Measurements from ENCODE around the gene FUT1.

Gene FUT1

DNA sequence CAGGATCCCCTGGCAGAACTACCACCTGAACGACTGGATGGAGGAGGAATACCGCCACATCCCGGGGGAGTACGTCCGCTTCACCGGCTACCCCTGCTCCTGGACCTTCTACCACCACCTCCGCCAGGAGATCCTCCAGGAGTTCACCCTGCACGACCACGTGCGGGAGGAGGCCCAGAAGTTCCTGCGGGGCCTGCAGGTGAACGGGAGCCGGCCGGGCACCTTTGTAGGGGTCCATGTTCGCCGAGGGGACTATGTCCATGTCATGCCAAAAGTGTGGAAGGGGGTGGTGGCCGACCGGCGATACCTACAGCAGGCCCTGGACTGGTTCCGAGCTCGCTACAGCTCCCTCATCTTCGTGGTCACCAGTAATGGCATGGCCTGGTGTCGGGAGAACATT is 49.1 kb downstream of the FUT1 start:
- TF ChIP-seq, protein P1, sequence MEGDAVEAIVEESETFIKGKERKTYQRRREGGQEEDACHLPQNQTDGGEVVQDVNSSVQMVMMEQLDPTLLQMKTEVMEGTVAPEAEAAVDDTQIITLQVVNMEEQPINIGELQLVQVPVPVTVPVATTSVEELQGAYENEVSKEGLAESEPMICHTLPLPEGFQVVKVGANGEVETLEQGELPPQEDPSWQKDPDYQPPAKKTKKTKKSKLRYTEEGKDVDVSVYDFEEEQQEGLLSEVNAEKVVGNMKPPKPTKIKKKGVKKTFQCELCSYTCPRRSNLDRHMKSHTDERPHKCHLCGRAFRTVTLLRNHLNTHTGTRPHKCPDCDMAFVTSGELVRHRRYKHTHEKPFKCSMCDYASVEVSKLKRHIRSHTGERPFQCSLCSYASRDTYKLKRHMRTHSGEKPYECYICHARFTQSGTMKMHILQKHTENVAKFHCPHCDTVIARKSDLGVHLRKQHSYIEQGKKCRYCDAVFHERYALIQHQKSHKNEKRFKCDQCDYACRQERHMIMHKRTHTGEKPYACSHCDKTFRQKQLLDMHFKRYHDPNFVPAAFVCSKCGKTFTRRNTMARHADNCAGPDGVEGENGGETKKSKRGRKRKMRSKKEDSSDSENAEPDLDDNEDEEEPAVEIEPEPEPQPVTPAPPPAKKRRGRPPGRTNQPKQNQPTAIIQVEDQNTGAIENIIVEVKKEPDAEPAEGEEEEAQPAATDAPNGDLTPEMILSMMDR (IDR thresholded peaks at IDR 0.05; ENCODE audit: low read depth, low read length, missing control alignments) = no peak
- no peak overlapping the region for H3K4me3 ChIP-seq (replicated peaks; ENCODE audit: low read depth, low read length)
- DNase-seq (ENCODE audit: extremely low read depth, low read depth) = no peak

DNA sequence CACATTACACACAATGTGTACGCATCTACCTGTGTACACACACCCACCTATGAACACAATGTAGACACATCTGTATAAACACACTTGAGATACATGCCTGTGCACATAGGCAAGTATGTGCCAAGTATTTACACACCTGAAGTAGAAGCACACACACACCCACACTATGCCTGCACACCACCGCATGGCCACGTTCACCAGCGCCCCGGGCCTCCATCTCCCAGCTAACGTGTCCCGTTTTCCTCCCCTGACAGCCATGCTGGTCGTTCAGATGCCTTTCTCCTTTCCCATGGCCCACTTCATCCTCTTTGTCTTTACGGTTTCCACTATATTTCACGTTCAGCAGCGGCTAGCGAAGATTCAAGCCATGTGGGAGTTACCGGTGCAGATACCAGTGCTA is 49.7 kb downstream of the FUT1 start:
- TF ChIP-seq, protein P1 (IDR thresholded peaks at IDR 0.05; ENCODE audit: low read depth, low read length, missing control alignments) = no peak
- no peak for DNase-seq (ENCODE audit: extremely low read depth, low read depth)
- H3K4me3 ChIP-seq (replicated peaks; ENCODE audit: low read depth, low read length) = no peak overlapping the region

DNA sequence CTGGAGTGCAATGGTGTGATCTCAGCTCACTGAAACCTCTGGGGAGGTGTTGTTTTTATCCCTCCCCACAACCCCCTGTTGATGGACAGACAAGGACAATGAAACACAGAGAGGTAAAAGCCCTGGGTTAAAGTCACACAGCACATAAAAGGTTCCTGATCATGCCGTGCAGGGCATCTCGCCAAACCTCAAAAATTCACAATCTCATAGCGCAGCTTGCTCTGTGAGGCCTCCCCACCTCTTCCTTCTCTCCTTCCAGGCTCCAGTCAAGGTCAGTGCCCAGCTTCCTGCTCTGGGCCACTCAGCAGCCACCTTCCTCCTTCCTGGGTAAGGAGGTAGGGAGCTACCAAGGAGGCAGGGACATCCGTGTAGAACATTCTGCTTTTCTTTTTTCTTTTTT is 54.4 kb downstream of the FUT1 start:
- DNase-seq (ENCODE audit: extremely low read depth, low read depth) = peak; percentile 69
- TF ChIP-seq, protein P1 (IDR thresholded peaks at IDR 0.05; ENCODE audit: low read depth, low read length, missing control alignments) = no peak
- H3K4me3 ChIP-seq (replicated peaks; ENCODE audit: low read depth, low read length) = no peak overlapping the region

Data from HFF-Myc (cell line).